Activated naive CD8-positive, alpha-beta T cell treated with anti-CD3 and anti-CD28 coated beads, Interleukin-2, amount 50 U/mL, for 16 hours (primary cell): Measurements from ENCODE around the gene ERC1.
"Not testable (repeated sequence)": the region's sequence is repeated elsewhere in the genome, so short reads cannot be mapped to it uniquely, and the experiment has no call there.

Source experiments
- DNase-seq: peaks from one replicate; pipeline ENCODE4 v3.0.0-alpha.2; 2020; ENCODE audit warnings: low read depth, low spot score

Gene ERC1

DNA sequence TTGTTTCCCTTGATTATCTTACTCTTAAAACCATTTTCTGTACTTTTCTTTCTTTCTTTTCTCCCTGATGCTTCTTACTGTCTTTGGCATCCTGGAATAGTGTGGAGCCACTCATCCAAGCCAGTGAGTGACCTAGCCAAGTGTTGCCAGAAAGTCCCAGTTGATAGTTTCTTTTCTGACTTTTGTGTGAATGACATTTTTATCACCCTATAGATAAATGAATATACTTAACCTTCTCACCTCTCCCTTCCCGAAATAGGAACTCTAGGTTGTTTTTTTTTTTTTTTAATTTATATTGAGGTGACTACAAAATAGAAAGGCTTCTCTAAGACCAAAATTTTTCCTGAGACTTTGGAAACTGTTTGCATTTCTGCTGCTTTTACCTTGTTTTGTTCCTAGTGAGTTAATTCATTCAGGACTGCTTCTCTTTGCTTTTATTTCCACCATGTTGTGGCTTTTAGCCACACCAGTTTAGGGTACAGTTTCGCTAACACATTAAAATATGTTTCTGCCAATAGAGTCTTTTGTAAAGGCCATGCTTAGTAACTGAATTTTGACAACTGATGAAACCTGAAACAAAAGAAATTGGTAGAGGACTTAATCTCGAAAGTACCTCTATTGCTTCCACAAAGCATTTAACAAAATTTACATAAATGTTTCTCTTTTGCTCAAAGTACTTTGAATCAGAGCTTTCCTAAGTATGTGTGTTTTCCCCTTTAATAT, 194.6 kb downstream of the ERC1 start:
- DNase-seq, result no peak

DNA sequence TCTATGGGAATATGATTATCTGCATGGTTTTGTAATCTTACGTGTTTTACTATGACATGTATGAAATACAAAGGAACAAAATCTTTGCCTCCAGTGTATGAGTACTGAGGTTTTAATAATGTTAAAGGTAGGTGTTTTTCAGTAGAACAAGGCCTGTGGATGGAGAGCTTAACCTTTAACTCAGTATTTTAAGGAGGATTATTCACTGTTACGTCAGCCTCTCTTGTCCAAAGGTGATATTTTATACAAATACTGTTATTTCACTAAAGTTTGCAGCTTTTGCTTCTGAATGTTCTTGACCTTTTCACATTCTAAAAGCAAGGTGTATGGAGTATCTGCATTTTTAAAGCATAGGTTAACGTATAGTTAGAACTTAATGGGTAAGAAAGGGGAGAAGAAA, 195.3 kb downstream of the ERC1 start:
- DNase-seq, result no peak

DNA sequence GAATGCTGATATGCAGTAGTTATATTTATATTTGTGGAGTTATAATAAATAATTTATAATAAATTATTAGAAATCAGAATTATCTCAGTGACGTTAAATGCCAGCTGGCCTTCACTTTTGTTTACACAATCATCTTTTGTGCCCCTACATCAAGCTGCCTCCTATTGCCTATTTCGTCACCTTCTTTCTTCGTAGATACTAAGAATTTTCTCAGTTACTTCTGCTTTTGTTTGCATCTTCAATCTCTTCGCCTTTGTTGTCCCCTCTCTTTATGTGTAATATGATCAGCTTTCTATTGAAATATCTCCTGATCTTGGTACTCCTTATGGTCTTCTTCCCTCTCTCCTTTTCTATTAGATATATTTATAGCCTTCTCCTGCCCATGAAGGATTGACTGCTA, 197.0 kb downstream of the ERC1 start:
- DNase-seq, result no peak

DNA sequence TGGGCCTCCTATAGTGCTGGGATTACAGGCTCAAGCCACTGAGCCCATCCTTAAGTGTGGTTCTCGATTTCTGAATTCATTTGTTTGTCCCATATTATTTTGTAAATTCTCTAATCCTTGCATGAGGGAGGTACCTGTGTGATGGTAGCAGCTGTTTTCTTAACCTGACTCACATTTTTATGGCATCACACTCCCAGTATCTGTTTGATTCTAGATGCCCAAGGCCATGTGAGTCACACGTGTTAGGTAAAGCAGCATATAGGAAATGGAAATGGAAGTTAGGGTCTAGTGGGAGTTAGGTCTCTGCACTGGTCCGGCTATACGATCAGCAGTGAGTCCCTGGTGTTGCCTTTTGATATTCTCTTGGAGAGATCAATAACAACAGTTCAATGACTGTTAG, 198.1 kb downstream of the ERC1 start:
- no peak for DNase-seq

DNA sequence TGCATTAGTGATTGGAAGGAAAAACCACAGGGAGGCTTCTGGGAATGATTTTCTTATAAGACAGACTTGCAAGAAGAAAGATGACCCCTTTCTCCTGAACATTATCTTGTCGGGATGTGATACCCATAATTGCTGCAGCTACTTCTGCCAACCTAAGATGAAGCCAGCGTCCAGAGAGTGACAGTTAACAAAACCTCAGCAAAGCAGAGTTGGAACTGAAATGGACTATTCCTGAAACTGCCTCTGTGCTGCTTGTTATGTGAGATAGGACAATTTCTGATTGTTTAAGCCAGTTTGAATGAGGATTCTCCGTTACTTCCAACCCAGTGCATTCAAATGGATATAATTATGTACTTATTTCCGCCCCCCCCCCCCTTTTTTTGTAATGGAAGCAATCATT, 204.5 kb downstream of the ERC1 start:
- no peak for DNase-seq

DNA sequence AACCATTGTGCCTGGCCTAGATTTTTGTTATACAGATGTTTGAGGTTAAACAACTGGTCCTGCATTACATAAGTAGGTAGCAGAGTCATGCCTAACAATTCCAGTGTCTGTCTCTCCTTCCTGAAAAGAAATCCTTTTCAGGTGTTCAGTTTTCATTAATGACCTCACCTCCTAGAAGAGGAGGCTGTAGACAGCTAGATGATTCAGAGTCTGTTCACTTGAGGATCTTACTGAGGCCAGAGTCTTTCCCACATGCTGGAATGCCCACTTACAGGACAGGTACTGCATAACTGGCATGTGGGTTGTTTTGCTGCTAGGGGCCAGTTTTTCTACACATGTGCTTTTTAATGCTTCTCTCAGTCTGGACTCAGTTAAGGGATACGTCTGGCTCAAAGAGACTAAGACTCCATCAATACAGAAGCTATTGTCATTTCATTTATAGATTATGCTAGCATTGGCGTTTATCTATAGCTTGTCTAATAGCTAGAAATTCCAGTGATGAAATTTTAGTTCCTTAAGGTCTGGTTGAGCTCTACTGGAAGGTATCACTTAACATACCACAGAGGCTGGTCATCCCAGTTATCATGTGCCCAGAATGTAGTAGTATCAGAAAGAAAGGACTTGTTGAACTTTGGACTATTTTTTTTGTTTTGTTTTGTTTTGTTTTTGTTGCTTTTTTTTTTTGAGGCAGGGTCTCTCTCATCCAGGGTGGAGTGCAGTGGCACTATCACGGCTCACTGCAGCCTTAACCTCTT, 206.4 kb downstream of the ERC1 start:
- no peak for DNase-seq

DNA sequence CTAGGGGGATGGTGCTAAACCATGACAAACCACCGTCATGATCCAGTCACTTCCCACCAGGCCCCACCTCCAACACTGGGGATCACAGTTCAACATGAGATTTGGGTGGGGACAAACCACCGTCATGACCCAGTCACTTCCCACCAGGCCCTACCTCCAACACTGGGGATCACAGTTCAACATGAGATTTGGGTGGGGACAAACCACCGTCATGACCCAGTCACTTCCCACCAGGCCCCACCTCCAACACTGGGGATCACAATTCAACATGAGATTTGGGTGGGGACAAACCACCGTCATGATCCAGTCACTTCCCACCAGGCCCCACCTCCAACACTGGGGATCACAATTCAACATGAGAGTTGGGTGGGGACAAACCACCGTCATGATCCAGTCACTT, 207.8 kb downstream of the ERC1 start:
- not testable (repeated sequence) for DNase-seq

DNA sequence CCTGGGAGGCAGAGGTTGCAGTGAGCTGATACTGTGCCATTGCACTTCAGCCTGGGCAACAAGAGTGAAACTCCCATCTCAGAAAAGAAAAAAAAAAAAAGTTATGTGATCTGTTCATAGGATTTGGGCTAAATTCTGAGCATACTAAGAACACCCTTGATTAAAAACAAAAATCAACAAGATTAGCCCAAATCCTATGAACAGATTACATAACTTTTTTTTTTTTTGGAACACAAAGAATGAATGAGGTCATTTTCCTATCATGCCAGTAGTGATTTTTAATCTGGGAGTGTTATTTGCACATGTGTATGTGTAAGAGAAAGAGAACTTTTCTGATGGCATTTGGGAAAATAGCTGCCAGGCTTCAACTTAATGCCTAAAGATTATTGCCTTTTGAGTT, 208.7 kb downstream of the ERC1 start:
- no peak for DNase-seq

DNA sequence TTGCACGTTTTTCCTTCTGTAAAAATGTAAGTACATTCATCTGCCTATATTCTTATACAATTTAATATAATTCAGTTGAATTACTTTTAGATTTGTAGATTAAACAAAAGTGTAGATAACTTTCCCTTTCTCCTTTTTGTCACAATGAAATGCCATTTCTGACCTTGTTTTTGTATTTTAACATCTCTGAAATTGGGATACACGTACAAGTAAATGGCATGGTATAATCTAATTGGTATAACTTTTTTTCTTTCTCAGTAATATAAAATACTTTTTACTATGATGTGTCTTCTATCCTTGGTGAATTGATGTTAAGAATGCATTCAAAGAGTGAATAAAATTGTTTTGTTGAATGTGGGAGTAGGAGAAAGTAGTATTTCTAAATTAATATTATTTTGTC, 210.0 kb downstream of the ERC1 start:
- DNase-seq, result no peak

DNA sequence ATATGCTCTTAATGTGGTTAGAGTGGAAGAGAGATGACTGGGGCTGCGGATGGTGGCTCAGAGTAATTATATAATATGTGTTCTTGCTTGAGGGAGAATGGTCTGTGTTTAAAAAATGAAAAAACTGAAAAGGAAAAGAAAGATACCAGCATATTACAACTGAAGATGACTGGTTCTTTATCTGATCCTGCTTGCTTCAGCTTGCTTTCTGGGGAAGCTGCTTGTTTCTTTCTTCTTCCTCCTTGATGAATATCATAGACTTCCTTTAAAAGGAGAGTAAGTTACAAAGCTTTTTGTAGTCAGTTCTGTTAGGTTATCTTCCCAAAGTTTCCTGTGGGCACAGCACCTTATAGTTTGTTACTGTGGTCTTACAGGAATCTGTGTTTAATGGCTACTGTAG, 210.9 kb downstream of the ERC1 start:
- DNase-seq, result no peak

DNA sequence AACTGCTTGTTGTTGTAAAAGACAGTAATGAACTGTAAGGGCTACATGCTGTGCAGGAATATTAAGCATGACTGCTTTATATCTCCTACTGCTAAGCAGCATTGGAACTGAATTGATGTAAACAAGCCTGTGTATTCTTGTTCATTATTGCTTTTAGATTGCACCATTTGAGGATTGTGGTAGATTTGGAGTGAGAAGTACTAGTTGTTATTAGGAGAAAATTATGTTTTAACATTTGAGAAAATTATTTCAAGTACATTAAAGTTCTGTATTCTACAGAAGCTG, 212.7 kb downstream of the ERC1 start:
- no peak for DNase-seq

DNA sequence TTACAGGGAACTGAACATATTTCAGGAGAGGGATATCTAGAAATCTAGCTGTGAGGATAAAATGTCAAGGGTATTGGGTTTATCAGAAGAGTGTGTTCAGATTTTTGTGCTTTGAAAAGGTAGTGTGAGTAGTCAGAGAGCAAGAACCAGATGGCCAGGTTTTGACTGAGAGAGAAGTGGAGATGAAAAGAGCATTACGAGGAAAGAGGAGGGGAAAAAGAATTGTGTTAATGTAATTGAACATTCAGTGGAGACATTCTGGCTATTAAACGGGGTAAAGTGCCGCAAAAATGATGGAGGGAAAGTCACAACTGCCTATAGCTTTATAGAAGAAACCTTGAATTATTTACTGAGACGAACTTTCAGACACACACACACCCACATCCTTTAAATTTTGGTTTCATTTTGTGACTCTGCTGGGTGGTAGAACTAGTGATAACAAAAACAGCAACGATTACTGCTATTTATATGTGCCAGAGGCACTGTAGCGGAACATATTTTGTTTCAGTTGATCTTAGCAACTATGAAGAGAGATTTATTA, 213.6 kb downstream of the ERC1 start:
- no peak for DNase-seq

DNA sequence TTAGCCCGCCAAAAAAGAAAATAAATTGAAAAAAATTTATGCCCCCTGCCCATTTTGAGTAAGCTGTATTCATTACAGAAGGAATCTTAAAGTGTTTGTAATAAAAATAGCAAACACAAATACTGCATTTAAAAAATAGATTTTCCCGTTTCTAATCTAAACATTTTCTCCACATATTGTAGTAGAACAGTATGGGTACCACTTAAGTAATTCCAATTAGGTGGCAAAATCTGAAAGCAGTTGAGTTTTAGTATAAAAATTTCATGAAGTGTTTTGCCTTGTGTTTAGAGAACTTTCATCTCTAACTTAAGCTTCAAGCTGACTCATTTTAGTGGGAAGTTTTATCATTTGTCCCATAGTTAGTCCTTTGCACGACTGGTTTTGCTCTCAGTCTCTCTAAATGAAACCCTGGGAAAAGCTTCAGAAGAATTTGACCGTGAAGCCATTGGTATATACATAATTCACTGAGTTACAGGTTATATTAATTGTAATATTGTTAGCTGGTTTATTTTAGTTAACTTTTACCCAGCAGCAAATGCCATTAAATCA, 214.6 kb downstream of the ERC1 start:
- DNase-seq, result no peak

DNA sequence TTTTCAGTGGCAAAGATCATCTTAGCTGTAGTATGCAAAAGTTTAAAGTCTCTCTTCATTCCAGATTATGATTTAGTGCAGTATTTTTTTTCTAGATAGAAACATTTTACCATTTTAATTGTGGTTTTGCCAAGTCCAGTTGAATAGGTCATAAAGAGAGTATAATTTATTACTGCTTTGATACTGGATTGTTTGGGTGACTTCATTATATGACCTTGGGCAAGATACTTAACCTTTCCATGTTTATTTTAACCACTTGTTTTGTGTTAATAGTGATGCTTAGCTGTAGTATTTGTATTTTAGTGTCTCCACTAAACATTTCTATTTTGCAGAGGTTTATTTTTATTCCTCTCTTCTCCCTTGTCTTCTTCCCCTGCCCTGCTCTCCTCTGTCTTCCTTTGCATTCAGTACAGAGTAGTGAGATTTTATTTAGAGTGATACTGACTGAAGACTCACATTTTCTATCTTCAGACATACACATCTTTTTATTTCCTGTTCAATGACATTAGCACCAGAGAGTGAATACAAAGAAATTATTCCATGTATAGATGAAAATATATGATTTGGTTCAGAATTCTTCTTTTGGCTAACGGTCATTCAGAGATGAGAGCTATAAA, 215.2 kb downstream of the ERC1 start:
- DNase-seq, result no peak

DNA sequence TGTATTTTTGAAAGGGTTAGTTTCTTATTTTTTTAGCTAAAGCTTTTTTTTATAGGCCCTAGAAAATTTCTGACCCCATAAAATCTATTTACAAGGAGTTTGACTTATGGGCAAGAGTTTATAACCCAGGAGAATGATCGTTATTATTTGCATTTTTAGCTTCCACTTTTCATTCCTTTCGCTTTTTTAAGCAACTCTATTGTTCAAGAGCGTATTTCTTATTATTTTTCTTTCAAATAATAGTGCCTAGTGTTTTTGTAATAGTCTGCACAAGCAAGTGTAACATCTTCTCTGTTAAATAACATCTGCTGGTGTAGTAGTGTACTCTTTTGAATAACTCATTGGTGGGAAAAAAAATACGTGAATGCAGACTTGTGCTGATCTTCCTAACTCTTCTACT, 216.3 kb downstream of the ERC1 start:
- no peak for DNase-seq

DNA sequence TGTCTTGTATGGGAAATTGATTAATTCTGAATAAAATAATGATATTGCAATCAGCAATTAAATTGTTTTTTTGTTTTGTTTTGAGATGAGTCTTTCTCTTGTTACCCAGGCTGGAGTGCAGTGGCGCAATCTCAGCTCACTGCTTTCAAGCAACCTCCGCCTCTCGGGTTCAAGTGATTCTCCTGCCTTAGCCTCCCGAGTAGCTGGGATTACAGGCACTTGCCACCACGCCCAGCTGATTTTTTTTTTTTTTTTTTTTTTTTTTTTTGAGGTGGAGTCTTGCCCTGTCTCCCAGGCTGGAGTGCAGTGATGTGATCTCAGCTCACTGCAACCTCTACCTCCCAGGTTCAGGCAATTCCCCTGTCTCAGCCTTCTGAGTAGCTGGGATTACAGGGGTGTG, 217.7 kb downstream of the ERC1 start:
- not testable (repeated sequence) for DNase-seq

DNA sequence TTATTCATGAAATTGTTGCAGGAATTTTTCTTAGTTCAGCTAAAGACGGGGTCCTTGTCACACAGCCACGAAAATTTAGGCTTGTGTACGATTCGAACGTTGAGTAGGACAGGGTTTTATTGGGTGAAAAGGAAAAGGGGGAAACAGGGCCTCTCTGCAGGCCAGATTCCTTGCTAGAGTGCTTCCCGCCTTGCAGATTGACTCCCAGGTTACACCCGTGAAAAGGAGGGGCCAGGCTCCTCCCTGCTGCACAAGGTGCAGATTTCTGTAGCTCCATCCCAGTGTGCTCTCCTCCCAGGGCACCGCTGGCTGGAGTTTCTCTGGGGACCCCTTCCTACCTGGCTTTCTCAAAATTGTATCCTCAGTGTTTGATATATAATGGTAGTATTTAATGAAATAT, 221.5 kb downstream of the ERC1 start:
- DNase-seq, result no peak

DNA sequence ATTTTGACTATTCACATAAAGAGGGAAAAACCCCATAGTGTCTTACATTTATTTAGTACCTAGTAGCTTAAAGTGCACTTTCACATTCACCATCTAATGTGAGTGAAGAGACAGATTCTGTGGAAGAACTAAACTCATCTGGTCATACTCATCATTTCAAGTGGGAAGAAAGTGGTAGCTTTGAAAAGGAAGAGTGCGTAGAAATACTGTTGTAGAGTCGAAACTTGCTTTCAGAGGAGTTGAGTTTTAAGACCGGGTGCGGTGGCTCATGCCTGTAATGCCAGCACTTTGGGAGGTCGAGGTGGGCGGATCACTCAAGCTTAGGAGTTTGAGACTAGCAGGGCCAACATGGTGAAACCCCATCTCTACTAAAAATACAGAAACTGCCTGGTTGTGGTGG, 222.2 kb downstream of the ERC1 start:
- no peak for DNase-seq

DNA sequence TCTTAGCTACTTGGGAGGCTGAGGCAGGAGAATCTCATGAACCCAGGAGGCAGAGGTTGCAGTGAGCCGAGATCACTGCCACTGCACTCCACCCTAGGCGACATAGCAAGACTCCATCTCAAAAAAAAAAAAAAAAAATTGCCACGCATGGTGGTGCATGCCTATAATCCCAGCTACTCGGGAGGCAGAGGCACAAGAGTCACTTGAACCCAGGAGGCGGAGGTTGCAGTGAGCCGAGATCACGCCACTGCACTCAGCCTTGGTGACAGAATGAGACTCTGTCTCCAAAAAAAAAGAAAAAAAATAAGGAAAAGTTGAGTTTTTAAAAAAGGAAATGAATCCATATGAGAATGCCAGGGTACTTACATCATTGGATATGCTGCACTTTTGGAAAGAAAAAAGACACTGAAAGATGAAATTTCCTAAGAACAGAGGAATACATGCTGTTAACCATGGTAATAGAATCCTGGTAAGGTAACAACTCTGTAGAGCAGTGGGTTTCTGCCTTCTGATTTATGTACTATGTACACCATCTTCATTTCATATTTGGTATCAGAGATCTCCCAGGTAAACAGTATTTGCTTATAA, 222.7 kb downstream of the ERC1 start:
- DNase-seq, result no peak

DNA sequence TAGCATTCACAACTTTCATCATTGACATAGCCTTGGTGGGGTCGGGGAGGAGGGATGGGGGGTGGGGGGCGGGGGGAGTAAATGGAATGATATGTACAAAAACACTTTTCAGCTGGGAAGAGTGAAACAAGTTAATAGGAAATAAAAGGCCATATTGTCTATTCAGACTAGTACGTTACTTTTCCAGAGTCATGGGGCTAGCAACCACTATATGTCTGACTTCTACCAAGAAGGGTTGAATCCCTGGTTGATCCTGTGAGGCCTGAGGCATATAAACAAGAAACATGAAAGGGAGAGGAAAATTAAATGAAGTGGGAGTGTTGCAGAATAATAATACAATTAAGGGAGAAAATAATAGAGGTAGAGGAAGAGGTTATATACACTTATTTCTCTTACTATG, 225.5 kb downstream of the ERC1 start:
- DNase-seq, result no peak

DNA sequence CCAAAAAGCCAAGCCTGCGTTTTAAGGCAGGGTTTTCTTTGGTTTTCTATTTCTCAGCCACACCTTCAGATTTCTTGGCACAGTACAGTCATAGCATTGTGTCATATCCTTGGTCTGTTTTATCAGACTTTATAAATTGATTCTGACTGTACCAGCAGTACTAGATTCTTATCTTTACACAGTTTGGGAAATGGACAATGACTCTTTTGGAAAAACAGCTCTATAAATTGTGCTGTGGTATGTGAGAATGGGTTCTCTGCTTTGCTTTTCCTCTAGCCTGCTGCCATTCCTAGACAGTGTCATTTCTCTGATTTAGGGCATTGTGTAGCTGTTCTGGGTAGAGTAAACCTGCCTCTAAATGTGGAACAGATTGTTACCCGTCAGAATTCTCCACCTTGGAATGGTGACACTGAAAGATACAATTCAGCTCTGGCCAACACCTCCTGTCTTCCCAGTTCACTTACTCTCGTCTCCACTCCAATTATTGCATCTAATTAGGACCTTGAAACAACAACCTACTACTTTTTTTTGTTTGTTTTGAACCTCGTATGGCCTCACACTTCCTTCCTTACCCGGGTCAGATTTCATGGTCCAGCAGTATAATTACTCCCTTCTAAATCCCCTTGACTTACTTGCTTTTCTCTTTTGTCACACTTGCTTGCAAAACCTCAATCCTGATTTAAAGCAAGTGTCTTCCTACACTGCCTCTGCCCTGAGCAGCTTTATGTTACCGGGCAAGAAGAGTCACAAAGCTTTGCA, 226.3 kb downstream of the ERC1 start:
- no peak for DNase-seq

DNA sequence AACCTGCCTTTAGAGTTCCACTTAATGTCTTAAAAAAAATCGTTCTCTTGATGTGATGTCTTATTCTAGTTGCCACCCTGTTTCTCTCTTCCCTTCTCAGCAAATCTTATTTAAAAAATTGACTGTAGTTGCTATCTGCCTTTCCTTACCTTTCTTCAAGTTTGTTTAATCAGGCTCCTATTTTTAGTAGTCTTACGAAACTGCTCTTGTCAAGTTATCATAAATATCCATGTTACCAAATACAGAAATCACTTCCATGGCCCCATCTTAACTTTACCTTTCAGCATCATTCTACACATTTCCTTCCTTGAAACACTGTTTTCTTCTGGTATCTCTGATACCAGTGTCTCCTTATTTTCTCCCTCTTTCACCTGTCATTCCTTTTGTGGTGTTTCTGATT, 227.3 kb downstream of the ERC1 start:
- no peak for DNase-seq
